ENCODE measurements around the gene WDR7.

Gene WDR7

GRCh38 chr18:56647951-56648893, 2.9 kb upstream of the WDR7 start:
- Histone ChIP-seq H3F3A (ENCODE audit: insufficient read depth, low read length) (peaks cover 13% of the 10 kb centered on the region), H2AFZ (ENCODE audit: low read length) (no peak overlapping the region), H3K9ac (ENCODE audit: low read length) (no peak overlapping the region), H3K79me2 (ENCODE audit: low read length) (peaks cover 24% of the 10 kb centered on the region), H3K27me3 (replicated peaks; ENCODE audit: insufficient read depth, low read length) (no peaks in the 10 kb centered on the region), H4K20me1 (ENCODE audit: insufficient read depth, low read length) (no peaks in the 10 kb centered on the region), H3K9me2 (replicated peaks; ENCODE audit: insufficient read depth, low read length) (no peaks in the 10 kb centered on the region), H3K4me1 (ENCODE audit: low read length) (0 out of 2 replicates have a peak, but pooled peaks cover 5% of the 10 kb centered on the region), H3K36me3 (replicated peaks; ENCODE audit: insufficient read depth, low read length) (no peaks in the 10 kb centered on the region), H3K9me3 (replicated peaks; ENCODE audit: insufficient read depth, low read length) (no peaks in the 10 kb centered on the region), H3K4me2 (ENCODE audit: low read depth, low read length) (no peak overlapping the region), H3K27ac (ENCODE audit: low read length) (no peak overlapping the region), H3K4me3 (ENCODE audit: low read length) (no peak overlapping the region)
- DNase-seq = no peak
- TF ChIP-seq EZH2phosphoT487 (IDR thresholded peaks at IDR 0.05; ENCODE audit: low read length) (no peak), EZH2 (optimal IDR thresholded peaks at IDR 0.05; ENCODE audit: low read depth, low read length) (no peak), CTCF (IDR thresholded peaks at IDR 0.05; ENCODE audit: low read length) (no peak)

GRCh38 chr18:56649996-56650395, 1.2 kb upstream of the WDR7 start:
- H3K4me2 ChIP-seq (ENCODE audit: low read depth, low read length) = peak overlapping the region; percentile 82; the same call in 1 of the 2 replicates
- no peak overlapping the region for H2AFZ ChIP-seq (ENCODE audit: low read length)
- DNase-seq = no peak
- no peaks in the 10 kb centered on the region for H3K9me2 ChIP-seq (replicated peaks; ENCODE audit: insufficient read depth, low read length)
- H3K4me3 ChIP-seq (ENCODE audit: low read length) = no peak overlapping the region
- H3F3A ChIP-seq (ENCODE audit: insufficient read depth, low read length) = peaks cover 13% of the 10 kb centered on the region
- TF ChIP-seq EZH2 (optimal IDR thresholded peaks at IDR 0.05; ENCODE audit: low read depth, low read length) (no peak), EZH2phosphoT487 (IDR thresholded peaks at IDR 0.05; ENCODE audit: low read length) (no peak), CTCF (IDR thresholded peaks at IDR 0.05; ENCODE audit: low read length) (no peak)
- H3K9me3 ChIP-seq (replicated peaks; ENCODE audit: insufficient read depth, low read length) = no peaks in the 10 kb centered on the region
- H3K27ac ChIP-seq (ENCODE audit: low read length) = no peak overlapping the region
- no peak overlapping the region for H3K9ac ChIP-seq (ENCODE audit: low read length)
- H3K4me1 ChIP-seq (ENCODE audit: low read length) = 0 out of 2 replicates have a peak, but pooled peaks cover 7% of the 10 kb centered on the region
- no peaks in the 10 kb centered on the region for H3K36me3 ChIP-seq (replicated peaks; ENCODE audit: insufficient read depth, low read length)
- no peaks in the 10 kb centered on the region for H4K20me1 ChIP-seq (ENCODE audit: insufficient read depth, low read length)
- peaks cover 42% of the 10 kb centered on the region for H3K79me2 ChIP-seq (ENCODE audit: low read length)
- no peaks in the 10 kb centered on the region for H3K27me3 ChIP-seq (replicated peaks; ENCODE audit: insufficient read depth, low read length)

- H3K27ac ChIP-seq (ENCODE audit: low read length) = peak overlapping the region; percentile 83; the same call in 1 of the 2 replicates
- no peaks in the 10 kb centered on the region for H3K9me3 ChIP-seq (replicated peaks; ENCODE audit: insufficient read depth, low read length)
- peak overlapping the region; percentile 82 for H3K4me2 ChIP-seq (ENCODE audit: low read depth, low read length)
- no peak for TF ChIP-seq CTCF (IDR thresholded peaks at IDR 0.05; ENCODE audit: low read length)
- TF ChIP-seq EZH2phosphoT487 (IDR thresholded peaks at IDR 0.05; ENCODE audit: low read length) = no peak
- peaks cover 58% of the 10 kb centered on the region for H3K79me2 ChIP-seq (ENCODE audit: low read length)
- H2AFZ ChIP-seq (ENCODE audit: low read length) = peak overlapping the region; percentile 94
- H3K9ac ChIP-seq (ENCODE audit: low read length) = peak overlapping the region; percentile 78
- H3F3A ChIP-seq (ENCODE audit: insufficient read depth, low read length) = peaks cover 13% of the 10 kb centered on the region
- H3K9me2 ChIP-seq (replicated peaks; ENCODE audit: insufficient read depth, low read length) = no peaks in the 10 kb centered on the region
- H3K27me3 ChIP-seq (replicated peaks; ENCODE audit: insufficient read depth, low read length) = no peaks in the 10 kb centered on the region
- DNase-seq = no peak
- H3K4me1 ChIP-seq (ENCODE audit: low read length) = 0 out of 2 replicates have a peak, but pooled peaks cover 7% of the 10 kb centered on the region
- peak overlapping the region; percentile 93 for H3K4me3 ChIP-seq (ENCODE audit: low read length)
- H4K20me1 ChIP-seq (ENCODE audit: insufficient read depth, low read length) = no peaks in the 10 kb centered on the region
- H3K36me3 ChIP-seq (replicated peaks; ENCODE audit: insufficient read depth, low read length) = no peaks in the 10 kb centered on the region
Observed at GRCh38 chr18:56651771-56652092, 573 bp downstream of the WDR7 start.
